CD14-positive monocyte (primary cell): ENCODE data around the gene SNX20. TPM values are rescaled to one million over a fixed set of nuclear protein-coding genes. Genes with fewer than 3 reads are reported as not detected.

Experiments used
- DNase-seq, 3 donors: peaks; one replicate each; pipeline ENCODE4 v3.0.0-alpha.2; 2011 to 2022
- H2AFZ ChIP-seq: 2 replicates; pipeline ENCODE4 v1.6.0; 2012; ENCODE audit warnings: mild to moderate bottlenecking, low read depth, low read length, inconsistent platforms; ENCODE audit not compliant: insufficient read depth, poor library complexity, severe bottlenecking
- H3K27ac ChIP-seq, 2 donors: 1 replicate in 1 of 2; 2 replicates in 1 of 2; pipeline ENCODE4 v1.5.1; 2012 to 2013; ENCODE audit warnings: low read length in 2 of 2, control low read depth in 1 of 2, inconsistent platforms in 1 of 2, low read depth in 1 of 2, mild to moderate bottlenecking in 1 of 2
- H3K27me3 ChIP-seq, 2 donors: one replicate each; pipeline versions ENCODE4 v1.6.0 to v1.6.1; 2011 to 2013; ENCODE audit warnings: low read length in 2 of 2; ENCODE audit not compliant: control insufficient read depth in 2 of 2, insufficient read depth in 2 of 2
- H3K36me3 ChIP-seq, 2 donors: replicated peaks in 1 of 2; 1 replicate in 1 of 2; 2 replicates in 1 of 2; pipeline versions ENCODE4 v1.5.1 to v1.6.1; 2012 to 2013; ENCODE audit warnings: low read length in 2 of 2, control low read depth in 1 of 2, inconsistent platforms in 1 of 2, mild to moderate bottlenecking in 1 of 2; ENCODE audit not compliant: insufficient read depth in 2 of 2, control insufficient read depth in 1 of 2
- H3K4me1 ChIP-seq, 2 donors: 1 replicate in 1 of 2; 2 replicates in 1 of 2; pipeline versions ENCODE4 v1.5.1 to v1.6.1; 2012 to 2013; ENCODE audit warnings: low read length in 2 of 2, control low read depth in 1 of 2, inconsistent platforms in 1 of 2, mild to moderate bottlenecking in 1 of 2, moderate library complexity in 1 of 2; ENCODE audit not compliant: insufficient read depth in 2 of 2, control insufficient read depth in 1 of 2
- H3K4me2 ChIP-seq: replicated peaks from 2 replicates; pipeline ENCODE3; 2012; ENCODE audit warnings: low read length, moderate library complexity, mild to moderate bottlenecking; ENCODE audit not compliant: poor library complexity, severe bottlenecking; ENCODE audit errors: extremely low read depth
- H3K4me3 ChIP-seq, 3 experiments: fragments of 200-600 bp in 1 of 3; sonication (generic) in 1 of 3; replicated peaks in 1 of 3; 1 replicate in 2 of 3; 2 replicates in 1 of 3; pipeline ENCODE4 v1.5.1; 2011 to 2013; ENCODE audit warnings: low read length in 3 of 3, mild to moderate bottlenecking in 3 of 3, control low read depth in 2 of 3, low read depth in 2 of 3, inconsistent platforms in 1 of 3, moderate library complexity in 1 of 3
- H3K79me2 ChIP-seq: 2 replicates; pipeline ENCODE4 v1.6.0; 2012; ENCODE audit warnings: mild to moderate bottlenecking, control low read depth, inconsistent platforms, low read length, moderate library complexity; ENCODE audit not compliant: insufficient read depth
- H3K9ac ChIP-seq: 2 replicates; pipeline ENCODE4 v1.6.0; 2017; ENCODE audit warnings: low read length, mild to moderate bottlenecking; ENCODE audit not compliant: insufficient read depth, poor library complexity, severe bottlenecking
- H3K9me3 ChIP-seq, 2 donors: replicated peaks in 1 of 2; 1 replicate in 1 of 2; 2 replicates in 1 of 2; pipeline versions ENCODE4 v1.5.1 to v1.6.1; 2012 to 2013; ENCODE audit warnings: low read length in 2 of 2, control low read depth in 1 of 2; ENCODE audit not compliant: control insufficient read depth in 1 of 2, insufficient read depth in 1 of 2
- H4K20me1 ChIP-seq: 2 replicates; pipeline ENCODE4 v1.6.0; 2012; ENCODE audit warnings: mild to moderate bottlenecking, low read length, control low read depth, moderate library complexity; ENCODE audit not compliant: insufficient read depth
- H3K27ac Mint-ChIP-seq, 7 donors: one replicate each; pipeline ENCODE4 v1.8.0; 2020; ENCODE audit warnings: mild to moderate bottlenecking in 7 of 7, mixed read lengths in 7 of 7, moderate library complexity in 6 of 7, inconsistent platforms in 2 of 7
- H3K27me3 Mint-ChIP-seq, 3 donors: one replicate each; pipeline ENCODE4 v1.8.0; 2021 to 2022; ENCODE audit warnings: low read depth in 3 of 3, mild to moderate bottlenecking in 3 of 3, mixed read lengths in 3 of 3, moderate library complexity in 3 of 3, inconsistent platforms in 1 of 3
- H3K36me3 Mint-ChIP-seq, 2 donors: one replicate each; pipeline ENCODE4 v1.8.0; 2020; ENCODE audit warnings: mixed read lengths in 2 of 2, inconsistent platforms in 1 of 2, mild to moderate bottlenecking in 1 of 2
- H3K4me1 Mint-ChIP-seq: one replicate; pipeline ENCODE4 v1.8.0; 2020; ENCODE audit warnings: mild to moderate bottlenecking, mixed read lengths
- H3K4me3 Mint-ChIP-seq, 2 donors: one replicate each; pipeline ENCODE4 v1.8.0; 2020; ENCODE audit warnings: mild to moderate bottlenecking in 2 of 2, mixed read lengths in 2 of 2, moderate library complexity in 1 of 2
- H3K9me3 Mint-ChIP-seq, 7 donors: one replicate each; pipeline ENCODE4 v1.8.0; 2020 to 2022; ENCODE audit warnings: mixed read lengths in 7 of 7, mild to moderate bottlenecking in 6 of 7, moderate library complexity in 6 of 7, inconsistent platforms in 2 of 7
- WGBS: methylation state at CpG from one replicate; pipeline ENCODE4 v1.1.5; 2013; ENCODE audit warnings: missing lambda C conversion rate; ENCODE audit not compliant: insufficient coverage; 5-methylcytosine and 5-hydroxymethylcytosine counted together
- intact Hi-C, 2 donors: fragments of 100-400 bp; cut with micrococcal nuclease; formaldehyde crosslinking; loops; one replicate each; pipeline versions ENCODE4 v1.15.0 to v1.15.1; 2023
- polyA plus RNA-seq, 3 donors: library from polyadenylated mRNA; depleted of rRNA in 1 of 3; unstranded in 2 of 3; stranded (reverse) in 1 of 3; fragments of 300-500 nt in 2 of 3; fragments of >200 nt in 1 of 3; fragmentation: Illumina TruSeq in 2 of 3; gene quantifications; 1 replicate in 2 of 3; 2 replicates in 1 of 3; pipeline ENCODE4 v1.2.3, GENCODE V29; 2012 to 2021
- TF ChIP-seq, protein P1 (sequence below): fragments of 200-600 bp; IDR thresholded peaks from one replicate; pipeline ENCODE4 v1.8.0; 2022; ENCODE audit warnings: antibody characterized with exemption, mild to moderate bottlenecking

The SNX20 gene
- polyA plus RNA-seq, 3 donors = 51.0 to 83.2 (median 52.0) TPM

GRCh38 chr16:50696126-50696525 lies 15.0 kb upstream of the SNX20 start:
- H3K4me3 ChIP-seq = peak overlapping the region; percentile 11 to 95 (median 32)
- H3K27ac ChIP-seq = peak overlapping the region; percentile 97 to 100
- H3K9me3 ChIP-seq = no peaks in the 10 kb centered on the region
- peaks cover 89% of the 10 kb centered on the region for H3K79me2 ChIP-seq
- Mint-ChIP-seq H3K36me3 (peaks cover 33 to 48% of the 10 kb centered on the region in 2 donors), H3K27ac (peak overlapping the region; percentile 98 to 100 (median 99)), H3K27me3 (no peaks in the 10 kb centered on the region), H3K4me1 (peaks cover 82% of the 10 kb centered on the region), H3K4me3 (peak overlapping the region; percentile 95 to 99), H3K9me3 (no peaks in the 10 kb centered on the region)
- peak overlapping the region; percentile 99 for H3K4me2 ChIP-seq
- 0% methylated on average over 3 of the region's 5 CpGs for WGBS
- peak in 1 of 3 donors; percentile 53 for DNase-seq
- H3K9ac ChIP-seq = peak overlapping the region; percentile 95
- TF ChIP-seq, protein P1, sequence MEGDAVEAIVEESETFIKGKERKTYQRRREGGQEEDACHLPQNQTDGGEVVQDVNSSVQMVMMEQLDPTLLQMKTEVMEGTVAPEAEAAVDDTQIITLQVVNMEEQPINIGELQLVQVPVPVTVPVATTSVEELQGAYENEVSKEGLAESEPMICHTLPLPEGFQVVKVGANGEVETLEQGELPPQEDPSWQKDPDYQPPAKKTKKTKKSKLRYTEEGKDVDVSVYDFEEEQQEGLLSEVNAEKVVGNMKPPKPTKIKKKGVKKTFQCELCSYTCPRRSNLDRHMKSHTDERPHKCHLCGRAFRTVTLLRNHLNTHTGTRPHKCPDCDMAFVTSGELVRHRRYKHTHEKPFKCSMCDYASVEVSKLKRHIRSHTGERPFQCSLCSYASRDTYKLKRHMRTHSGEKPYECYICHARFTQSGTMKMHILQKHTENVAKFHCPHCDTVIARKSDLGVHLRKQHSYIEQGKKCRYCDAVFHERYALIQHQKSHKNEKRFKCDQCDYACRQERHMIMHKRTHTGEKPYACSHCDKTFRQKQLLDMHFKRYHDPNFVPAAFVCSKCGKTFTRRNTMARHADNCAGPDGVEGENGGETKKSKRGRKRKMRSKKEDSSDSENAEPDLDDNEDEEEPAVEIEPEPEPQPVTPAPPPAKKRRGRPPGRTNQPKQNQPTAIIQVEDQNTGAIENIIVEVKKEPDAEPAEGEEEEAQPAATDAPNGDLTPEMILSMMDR = no peak
- H3K27me3 ChIP-seq = no peaks in the 10 kb centered on the region
- H4K20me1 ChIP-seq = peaks cover 28% of the 10 kb centered on the region
- peaks cover 71 to 83% of the 10 kb centered on the region in 2 donors for H3K4me1 ChIP-seq
- H2AFZ ChIP-seq = no peak overlapping the region
- peaks cover 20 to 24% of the 10 kb centered on the region in 2 donors for H3K36me3 ChIP-seq
- intact Hi-C loops = loop anchor here (5.0 to 10.0 kb wide), 2 partner anchors 46 to 421 kb away; partner anchors contain the start of gene CYLD (in 2 of the 2)

DNA sequence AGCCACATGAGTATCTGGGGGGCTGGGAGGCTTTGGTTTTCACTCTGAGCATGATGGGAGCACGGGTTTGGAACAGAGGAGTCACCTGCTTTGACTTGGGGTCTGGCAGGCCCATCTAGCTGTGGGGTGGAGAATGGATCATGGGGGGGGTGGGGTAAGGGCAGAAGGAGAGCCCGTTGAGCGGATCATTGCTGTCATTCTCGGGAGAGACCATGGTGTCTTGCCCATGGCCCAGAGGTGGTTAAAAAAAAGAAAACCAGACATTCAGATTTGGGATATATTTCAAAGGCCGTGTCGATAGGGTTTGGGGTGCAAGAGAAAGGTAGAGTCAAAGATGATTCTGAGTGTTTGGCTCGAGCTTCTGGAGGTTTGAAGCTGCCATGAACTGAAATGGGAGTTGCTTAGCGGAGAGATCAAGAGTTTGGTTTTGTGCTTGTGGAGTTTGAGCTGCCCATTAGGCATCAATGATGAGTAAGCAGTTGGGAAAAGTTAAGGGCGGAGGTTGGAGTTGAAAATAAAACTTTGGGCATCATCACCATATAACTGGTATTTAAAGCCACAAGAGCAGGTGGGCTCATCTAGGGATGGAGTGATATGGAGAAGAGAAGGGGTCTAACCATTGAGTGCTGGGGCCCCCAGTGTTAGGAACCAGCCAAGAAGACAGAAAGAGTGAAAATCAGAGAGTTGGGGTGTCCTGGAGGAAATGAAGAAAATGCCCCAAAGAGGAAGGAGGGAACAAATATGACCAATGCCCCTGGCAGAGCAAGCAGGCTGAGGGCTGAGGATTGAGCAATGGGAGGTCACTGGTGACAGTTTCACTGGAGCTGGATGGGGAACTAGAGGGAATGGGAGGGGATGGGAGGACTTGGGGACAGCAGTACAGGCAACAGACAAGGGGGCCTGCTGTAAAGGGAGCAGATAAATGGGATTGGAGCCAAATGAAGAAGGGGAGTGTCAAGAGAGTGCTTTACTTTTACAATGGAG lies 14.2 kb upstream of the SNX20 start:
- peaks cover 81% of the 10 kb centered on the region for H3K79me2 ChIP-seq
- Mint-ChIP-seq H3K27ac (peak overlapping the region; percentile 98 to 100 (median 99)), H3K27me3 (no peaks in the 10 kb centered on the region), H3K4me3 (peak overlapping the region; percentile 95 to 99), H3K36me3 (peaks cover 25 to 40% of the 10 kb centered on the region in 2 donors), H3K4me1 (peaks cover 84% of the 10 kb centered on the region), H3K9me3 (no peaks in the 10 kb centered on the region)
- no peak overlapping the region for H2AFZ ChIP-seq
- H3K4me1 ChIP-seq = peaks cover 69 to 74% of the 10 kb centered on the region in 2 donors
- intact Hi-C loops = loop anchor here (5.0 to 10.0 kb wide), 2 partner anchors 47 to 421 kb away; partner anchors contain the start of gene CYLD (in 2 of the 2)
- WGBS = 77% methylated on average over 8 of the region's 9 CpGs
- no peaks in the 10 kb centered on the region for H3K9me3 ChIP-seq
- H3K4me2 ChIP-seq = peak overlapping the region; percentile 99
- TF ChIP-seq, protein P1 = no peak
- H3K9ac ChIP-seq = peak overlapping the region; percentile 95
- peak overlapping the region; percentile 97 to 100 for H3K27ac ChIP-seq
- H4K20me1 ChIP-seq = peaks cover 20% of the 10 kb centered on the region
- peak; percentile 93 to 97 (median 94) for DNase-seq
- H3K4me3 ChIP-seq = peak overlapping the region; percentile 88 to 95 (median 90)
- no peaks in the 10 kb centered on the region for H3K27me3 ChIP-seq
- H3K36me3 ChIP-seq = peaks cover 12 to 16% of the 10 kb centered on the region in 2 donors
